H1 (cell line): ENCODE results near the gene PI4K2A. TPM values are rescaled to one million over a fixed set of nuclear protein-coding genes. Genes with fewer than 3 reads are reported as not detected.

Source experiments
- CTCF ChIA-PET: fragments of 300-600 bp; sonication (Branson Sonifier 250); formaldehyde crosslinking; loops from one replicate; lab custom pipeline; 2021; ENCODE audit not compliant: partially characterized antibody; lab: Charles Lee
- POLR2A ChIA-PET: fragments of 300-600 bp; sonication (Branson Sonifier 250); formaldehyde crosslinking; loops from one replicate; lab custom pipeline; 2021; ENCODE audit warnings: inconsistent platforms; ENCODE audit not compliant: partially characterized antibody; lab: Charles Lee
- DNase-seq, 2 experiments: peaks; one replicate each; pipeline versions ENCODE4 v3.0.0 to v3.0.0-alpha.2; 2010 to 2022; ENCODE audit warnings: low spot score in 2 of 2, low read depth in 1 of 2, mixed read lengths in 1 of 2
- FAIRE-seq: peaks from 2 replicates; lab custom pipeline; 2011; peaks lifted over from hg19 to GRCh38; lab: Jason Lieb, UNC
- H2AFZ ChIP-seq: 2 replicates; pipeline ENCODE4 v1.8.1; 2012; ENCODE audit warnings: low read length, inconsistent platforms
- H2AK5ac ChIP-seq: 2 replicates; pipeline ENCODE4 v1.6.1; 2013; ENCODE audit warnings: low read depth, low read length
- H2BK120ac ChIP-seq: replicated peaks from 2 replicates; pipeline ENCODE3; 2013; ENCODE audit warnings: low read depth, low read length, inconsistent platforms
- H2BK12ac ChIP-seq: 2 replicates; pipeline ENCODE4 v1.6.1; 2013; ENCODE audit warnings: low read depth, low read length
- H2BK15ac ChIP-seq: 2 replicates; pipeline ENCODE4 v1.6.1; 2013; ENCODE audit warnings: low read length
- H2BK20ac ChIP-seq: 2 replicates; pipeline ENCODE4 v1.6.1; 2013; ENCODE audit warnings: low read length
- H2BK5ac ChIP-seq: 2 replicates; pipeline ENCODE4 v1.6.1; 2013; ENCODE audit warnings: low read depth, low read length
- H3K14ac ChIP-seq: 2 replicates; pipeline ENCODE4 v1.6.1; 2013; ENCODE audit warnings: inconsistent platforms; ENCODE audit not compliant: insufficient read length
- H3K18ac ChIP-seq: 2 replicates; pipeline ENCODE4 v1.6.1; 2013; ENCODE audit warnings: low read length; ENCODE audit errors: extremely low read depth
- H3K23ac ChIP-seq: 2 replicates; pipeline ENCODE4 v1.6.1; 2013; ENCODE audit warnings: inconsistent platforms; ENCODE audit not compliant: insufficient read length
- H3K23me2 ChIP-seq: 2 replicates; pipeline ENCODE4 v1.6.1; 2013; ENCODE audit warnings: low read depth, low read length
- H3K27ac ChIP-seq: 2 replicates; pipeline ENCODE4 v1.6.1; 2011; ENCODE audit warnings: low read depth, low read length, inconsistent platforms
- H3K27me3 ChIP-seq, 4 experiments: replicated peaks in 1 of 4; 1 replicate in 1 of 4; 2 replicates in 3 of 4; pipeline versions ENCODE4 v1.6.1 to v1.8.1; 2011 to 2013; ENCODE audit warnings: low read length in 3 of 4, mild to moderate bottlenecking in 3 of 4, inconsistent platforms in 2 of 4, mixed read lengths in 2 of 4, moderate library complexity in 1 of 4; ENCODE audit not compliant: control insufficient read depth in 3 of 4, insufficient read depth in 3 of 4; ENCODE audit errors: extremely low read depth in 1 of 4
- H3K36me3 ChIP-seq, 4 experiments: 2 replicates each; pipeline versions ENCODE4 v1.6.1 to v1.8.1; 2011 to 2013; ENCODE audit warnings: mild to moderate bottlenecking in 4 of 4, low read length in 3 of 4, moderate library complexity in 2 of 4, control low read depth in 1 of 4, inconsistent platforms in 1 of 4; ENCODE audit not compliant: insufficient read depth in 4 of 4, control insufficient read depth in 2 of 4
- H3K4ac ChIP-seq: replicated peaks from 2 replicates; pipeline ENCODE3; 2013; ENCODE audit warnings: low read length, low read depth, mixed read lengths, inconsistent platforms; ENCODE audit not compliant: insufficient read length
- H3K4me1 ChIP-seq, 4 experiments: replicated peaks in 1 of 4; 1 replicate in 1 of 4; 2 replicates in 3 of 4; pipeline versions ENCODE4 v1.6.1 to v1.8.1; 2011 to 2013; ENCODE audit warnings: low read length in 3 of 4, inconsistent platforms in 2 of 4, mixed read lengths in 1 of 4; ENCODE audit not compliant: insufficient read depth in 4 of 4, control insufficient read depth in 3 of 4
- H3K4me2 ChIP-seq, 2 experiments: 2 replicates each; pipeline versions ENCODE4 v1.6.1 to v1.8.1; 2011 to 2013; ENCODE audit warnings: low read depth in 2 of 2, low read length in 2 of 2, control low read depth in 1 of 2, inconsistent platforms in 1 of 2, mild to moderate bottlenecking in 1 of 2; ENCODE audit not compliant: insufficient read depth in 1 of 2
- H3K4me3 ChIP-seq, 4 experiments: fragments of 200-600, 300-600 bp in 1 of 4; sonication (generic), shearing (Covaris generic), sonication (Bioruptor Twin) in 1 of 4; 2 replicates each; pipeline versions ENCODE4 v1.5.1 to v1.8.1; 2011 to 2016; ENCODE audit warnings: low read length in 4 of 4, low read depth in 3 of 4, control low read depth in 2 of 4, inconsistent platforms in 2 of 4, mild to moderate bottlenecking in 2 of 4, mixed read lengths in 1 of 4, moderate library complexity in 1 of 4; ENCODE audit not compliant: insufficient read depth in 2 of 4; ENCODE audit errors: extremely low read depth in 1 of 4
- H3K56ac ChIP-seq: replicated peaks from 2 replicates; pipeline ENCODE3; 2013; ENCODE audit warnings: low read depth, mild to moderate bottlenecking, mixed read lengths, low read length, inconsistent platforms; ENCODE audit not compliant: insufficient read length
- H3K79me1 ChIP-seq: 2 replicates; pipeline ENCODE4 v1.6.1; 2013; ENCODE audit warnings: low read depth, low read length, control low read depth
- H3K79me2 ChIP-seq, 2 experiments: 2 replicates each; pipeline versions ENCODE4 v1.6.1 to v1.8.1; 2012 to 2013; ENCODE audit warnings: low read length in 2 of 2, mild to moderate bottlenecking in 2 of 2, inconsistent platforms in 1 of 2; ENCODE audit not compliant: insufficient read depth in 2 of 2, control insufficient read depth in 1 of 2
- H3K9ac ChIP-seq, 4 experiments: replicated peaks in 1 of 4; 1 replicate in 1 of 4; 2 replicates in 3 of 4; pipeline versions ENCODE4 v1.6.1 to v1.8.1; 2011 to 2013; ENCODE audit warnings: low read depth in 3 of 4, low read length in 3 of 4, control low read depth in 2 of 4, mild to moderate bottlenecking in 2 of 4, moderate library complexity in 2 of 4, inconsistent platforms in 1 of 4; ENCODE audit errors: extremely low read depth in 1 of 4
- H3K9me3 ChIP-seq, 2 experiments: 2 replicates each; pipeline versions ENCODE4 v1.6.1 to v1.8.1; 2012 to 2013; ENCODE audit warnings: mild to moderate bottlenecking in 2 of 2, moderate library complexity in 2 of 2, control low read depth in 1 of 2, inconsistent platforms in 1 of 2, low read depth in 1 of 2, low read length in 1 of 2, mixed read lengths in 1 of 2; ENCODE audit not compliant: insufficient read depth in 2 of 2
- H4K20me1 ChIP-seq, 2 experiments: replicated peaks in 1 of 2; 2 replicates each; pipeline versions ENCODE3 to v1.8.1; 2011 to 2013; ENCODE audit warnings: inconsistent platforms in 2 of 2, low read length in 2 of 2, mild to moderate bottlenecking in 1 of 2; ENCODE audit not compliant: insufficient read depth in 2 of 2, control insufficient read depth in 1 of 2
- H4K5ac ChIP-seq: 2 replicates; pipeline ENCODE4 v1.6.1; 2013; ENCODE audit warnings: low read length, low read depth, mixed read lengths, inconsistent platforms; ENCODE audit not compliant: insufficient read length
- H4K8ac ChIP-seq: 2 replicates; pipeline ENCODE4 v1.8.0; 2013; ENCODE audit warnings: mild to moderate bottlenecking, moderate library complexity, low read length, inconsistent platforms; ENCODE audit not compliant: insufficient read depth; ENCODE audit errors: extremely low read depth
- H4K91ac ChIP-seq: replicated peaks from 2 replicates; pipeline ENCODE3; 2013; ENCODE audit warnings: low read length, mixed read lengths, inconsistent platforms; ENCODE audit not compliant: insufficient read length
- ATF2 ChIP-seq: IDR thresholded peaks from 2 replicates; pipeline ENCODE4 v1.6.1; 2012; ENCODE audit warnings: low read length, inconsistent platforms
- CBX8 ChIP-seq: fragments of 300-800, 300-1000 bp; sonication (generic); IDR thresholded peaks from 2 replicates; pipeline ENCODE4 v1.7.1; 2016; ENCODE audit warnings: low read depth, low read length, borderline replicate concordance
- CEBPB ChIP-seq: IDR thresholded peaks from 2 replicates; pipeline ENCODE4 v1.6.1; 2012; ENCODE audit warnings: low read depth, low read length
- CHD2 ChIP-seq: IDR thresholded peaks from 2 replicates; pipeline ENCODE4 v1.6.1; 2012; ENCODE audit warnings: low read length, improper control_type of control experiment
- E2F6 ChIP-seq: IDR thresholded peaks from 2 replicates; pipeline ENCODE4 v1.6.1; 2012; ENCODE audit warnings: inconsistent platforms
- HDAC6 ChIP-seq: IDR thresholded peaks from one replicate; pipeline ENCODE4 v1.7.1; 2012; ENCODE audit warnings: low read depth, mild to moderate bottlenecking, inconsistent platforms, low read length, moderate library complexity
- SP2 ChIP-seq: IDR thresholded peaks from 2 replicates; pipeline ENCODE4 v1.6.1; 2012; ENCODE audit warnings: mild to moderate bottlenecking, low read length, inconsistent platforms
- SUZ12 ChIP-seq: fragments of 200-600 bp; sonication (generic); IDR thresholded peaks from 2 replicates; pipeline ENCODE4 v1.6.1; 2012; ENCODE audit warnings: mild to moderate bottlenecking, inconsistent platforms, low read length, moderate library complexity, mixed read lengths
- TAF7 ChIP-seq: optimal IDR thresholded peaks from 2 replicates; pipeline ENCODE3; 2011; ENCODE audit warnings: low read depth, mild to moderate bottlenecking, inconsistent platforms, low read length, moderate library complexity, borderline replicate concordance
- TEAD4 ChIP-seq: IDR thresholded peaks from 2 replicates; pipeline ENCODE4 v1.6.1; 2012; ENCODE audit warnings: low read depth, low read length, inconsistent platforms, mixed read lengths
- ZNF274 ChIP-seq: IDR thresholded peaks from 2 replicates; pipeline ENCODE4 v1.7.0; 2012; ENCODE audit warnings: low read length, borderline replicate concordance; ENCODE audit errors: extremely low read depth
- WGBS, 2 experiments: shearing (Covaris generic) in 1 of 2; methylation state at CpG; one replicate each; pipeline versions ENCODE4 v1.1.6 to v1.1.7; 2013 to 2015; ENCODE audit warnings: low lambda C conversion rate in 2 of 2, mixed read lengths in 2 of 2, inconsistent platforms in 1 of 2, low coverage in 1 of 2, missing lambda C conversion rate in 1 of 2; ENCODE audit not compliant: insufficient replicate concordance in 2 of 2, insufficient coverage in 1 of 2, insufficient read length in 1 of 2; ENCODE audit errors: extremely low coverage in 1 of 2, missing lambda C conversion rate in 1 of 2; 5-methylcytosine and 5-hydroxymethylcytosine counted together
- polyA plus RNA-seq, 7 experiments: library from polyadenylated mRNA; depleted of rRNA in 3 of 7; stranded (reverse) in 5 of 7; unstranded in 2 of 7; fragments of >200 nt in 5 of 7; fragments of 200-250 nt in 2 of 7; gene quantifications; 1 replicate in 5 of 7; 2 replicates in 1 of 7; 4 replicates in 1 of 7; pipeline versions ENCODE4 v1.2.1 to v1.2.3, GENCODE V29; 2011 to 2013; ENCODE audit warnings: missing spikeins in 2 of 7, mixed read lengths in 2 of 7
- total RNA-seq: library from RNA; stranded (reverse); fragmentation: NEBNext Ultra II Directional; extraction: Animal tissue kit (Norgen Biotek cat#: 25700); gene quantifications from 2 replicates; pipeline ENCODE4 v1.2.1, GENCODE V29; 2021

Gene PI4K2A
- total and polyA plus RNA-seq, 2 of the 8 experiments (the other 6 are each of a cell fraction or from before 2014, with no cell fraction given): 20.7 to 21.9 TPM

- no peak overlapping the region for H2BK15ac ChIP-seq
- FAIRE-seq: no peak
- TF ChIP-seq E2F6 (no peak), CEBPB (no peak), SP2 (no peak), CBX8 (no peak), TEAD4 (no peak), ATF2 (no peak), SUZ12 (no peak), HDAC6 (no peak), TAF7 (no peak), ZNF274 (no peak), CHD2 (no peak)
These were observed 63.1 kb downstream of the PI4K2A start for GRCh38 chr10:97703398-97704067.

More at GRCh38 chr10:97703398-97704067, 63.1 kb downstream of the PI4K2A start:
- POLR2A ChIA-PET: interaction anchor here (1.1 to 2.9 kb wide), 3 partner anchors 11 to 19 kb away, joined by 6 to 13 read pairs (median 8); partner anchors contain the start of gene AVPI1
- Histone ChIP-seq H3K4me2 (no peak overlapping the region), H4K5ac (no peak overlapping the region), H2AFZ (no peak overlapping the region), H4K20me1 (no peaks in the 10 kb centered on the region), H3K18ac (no peak overlapping the region), H4K91ac (no peak overlapping the region), H3K27me3 (no peaks in the 10 kb centered on the region), H3K36me3 (no peaks in the 10 kb centered on the region), H2BK120ac (no peak overlapping the region), H3K23me2 (no peaks in the 10 kb centered on the region), H3K4me3 (no peak overlapping the region), H3K27ac (no peak overlapping the region), H3K79me1 (no peaks in the 10 kb centered on the region), H2BK12ac (no peak overlapping the region), H3K9ac (no peak overlapping the region), H3K14ac (no peak overlapping the region), H2BK20ac (no peak overlapping the region), H3K56ac (no peak overlapping the region), H4K8ac (no peak overlapping the region), H3K9me3 (no peaks in the 10 kb centered on the region), H2AK5ac (no peak overlapping the region), H3K4me1 (peaks cover 0 to 2% (median 0%) of the 10 kb centered on the region in 4 experiments; a peak in 2 of 7 replicates), H2BK5ac (no peak overlapping the region), H3K23ac (no peak overlapping the region), H3K79me2 (no peaks in the 10 kb centered on the region), H3K4ac (no peak overlapping the region)
- CTCF ChIA-PET: interaction anchor here (0.7 to 20.9 kb wide), 10 partner anchors 12 to 166 kb away, joined by 3 to 773 read pairs (median 12); partner anchors contain the start of genes AVPI1, MARVELD1 and ZFYVE27
- WGBS, 2 experiments: 83% methylated on average over 7 of the region's 7 CpGs; no CpG with 5 or more reads in 1 of the 2 experiments
- no peak for DNase-seq
